DOHH2 (cell line): ENCODE data around the gene DYNC1I1.

ENCODE experiments used
- EZH2phosphoT487 ChIP-seq: fragments of 200-600 bp; sonication (generic); IDR thresholded peaks from 2 replicates; pipeline ENCODE4 v1.6.1; 2017; ENCODE audit warnings: borderline replicate concordance, mild to moderate bottlenecking, antibody characterized with exemption, low read length, moderate library complexity, mixed read lengths
- TF ChIP-seq, protein P1 (sequence below): fragments of 200-600 bp; sonication (generic); IDR thresholded peaks from one replicate; pipeline ENCODE4 v1.5.1; 2014; ENCODE audit warnings: antibody characterized with exemption, mild to moderate bottlenecking, low read depth, low read length; ENCODE audit not compliant: poor library complexity, severe bottlenecking

GRCh38 chr7:95957510-95957909, 185.2 kb downstream of the DYNC1I1 start:
- TF ChIP-seq, protein P1, sequence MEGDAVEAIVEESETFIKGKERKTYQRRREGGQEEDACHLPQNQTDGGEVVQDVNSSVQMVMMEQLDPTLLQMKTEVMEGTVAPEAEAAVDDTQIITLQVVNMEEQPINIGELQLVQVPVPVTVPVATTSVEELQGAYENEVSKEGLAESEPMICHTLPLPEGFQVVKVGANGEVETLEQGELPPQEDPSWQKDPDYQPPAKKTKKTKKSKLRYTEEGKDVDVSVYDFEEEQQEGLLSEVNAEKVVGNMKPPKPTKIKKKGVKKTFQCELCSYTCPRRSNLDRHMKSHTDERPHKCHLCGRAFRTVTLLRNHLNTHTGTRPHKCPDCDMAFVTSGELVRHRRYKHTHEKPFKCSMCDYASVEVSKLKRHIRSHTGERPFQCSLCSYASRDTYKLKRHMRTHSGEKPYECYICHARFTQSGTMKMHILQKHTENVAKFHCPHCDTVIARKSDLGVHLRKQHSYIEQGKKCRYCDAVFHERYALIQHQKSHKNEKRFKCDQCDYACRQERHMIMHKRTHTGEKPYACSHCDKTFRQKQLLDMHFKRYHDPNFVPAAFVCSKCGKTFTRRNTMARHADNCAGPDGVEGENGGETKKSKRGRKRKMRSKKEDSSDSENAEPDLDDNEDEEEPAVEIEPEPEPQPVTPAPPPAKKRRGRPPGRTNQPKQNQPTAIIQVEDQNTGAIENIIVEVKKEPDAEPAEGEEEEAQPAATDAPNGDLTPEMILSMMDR = no peak
- TF ChIP-seq EZH2phosphoT487 = no peak
